Dermis microvascular lymphatic vessel endothelial cell (primary cell): Measurements from ENCODE around the gene CEMIP2. TPM values are rescaled to one million over a fixed set of nuclear protein-coding genes. Genes with fewer than 3 reads are reported as not detected.

ENCODE experiments used
- DNase-seq, 2 donors: peaks; one replicate each; pipeline versions ENCODE4 v3.0.0 to v3.0.0-alpha.2; 2010; ENCODE audit warnings: low read depth in 2 of 2
- total RNA-seq: library from RNA; depleted of rRNA; stranded (reverse); fragments of >200 nt; gene quantifications from 2 replicates; pipeline ENCODE4 v1.2.1, GENCODE V29; 2014

The CEMIP2 gene
- total RNA-seq, 1 donor from 2014 or later, result 258 TPM

DNA sequence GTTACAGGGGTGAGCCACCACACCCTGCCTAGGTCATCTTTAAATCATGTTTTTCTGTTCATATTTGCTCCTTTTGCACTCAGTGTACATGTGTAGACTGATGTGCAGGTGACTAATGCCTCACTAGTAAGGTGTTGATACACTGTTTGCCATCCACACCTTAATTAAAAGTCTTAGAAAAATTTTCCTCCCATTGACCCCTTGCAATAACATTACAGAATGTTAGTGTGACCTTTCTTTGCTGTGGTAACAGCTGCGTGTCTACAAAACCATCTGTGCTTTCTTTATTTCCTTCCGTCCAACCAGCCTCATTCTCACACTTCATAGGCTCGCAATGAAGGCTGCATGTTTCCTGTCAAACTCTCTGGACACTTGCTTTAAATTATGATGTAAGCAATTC lies 6.6 kb upstream of the CEMIP2 start:
- DNase-seq, result peak in 1 of 2 donors; percentile 17

DNA sequence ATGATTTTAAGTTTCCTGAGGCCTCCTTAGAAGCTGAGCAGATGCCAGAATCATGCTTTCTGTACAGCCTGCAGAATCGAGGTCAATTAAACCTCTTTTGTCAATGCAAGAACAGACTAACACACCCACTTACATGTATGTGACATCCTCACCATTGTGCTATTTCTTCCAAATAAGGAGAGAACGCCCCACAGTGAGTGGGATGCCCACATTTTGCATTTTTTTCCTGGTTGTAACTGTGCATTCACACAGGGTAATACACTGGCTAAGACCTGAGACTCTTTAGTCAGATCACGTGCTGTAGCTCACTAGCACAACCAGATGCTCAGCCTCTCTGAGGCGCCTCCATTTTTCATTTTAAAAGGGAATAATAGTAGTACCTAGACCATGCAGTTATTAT lies 4.4 kb upstream of the CEMIP2 start:
- no peak for DNase-seq

DNA sequence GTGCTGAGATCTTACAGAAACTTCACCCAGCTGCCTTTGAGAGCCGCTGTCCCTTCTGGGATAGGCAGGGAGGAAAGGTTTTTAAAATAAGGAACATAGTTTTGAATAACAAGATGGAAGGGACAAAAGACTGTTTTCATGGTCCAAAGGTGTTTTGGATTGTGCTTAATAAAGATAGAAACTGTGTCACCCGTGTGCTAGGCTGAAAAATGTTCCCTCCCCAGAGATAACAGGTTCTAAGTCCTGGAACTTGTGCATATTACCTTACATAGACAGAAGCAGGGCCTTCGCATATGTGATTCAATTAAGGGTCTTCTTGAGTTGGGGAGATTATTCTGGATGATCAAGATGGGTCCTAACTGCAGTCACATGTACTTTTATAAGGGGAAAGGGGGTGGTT lies 1.9 kb upstream of the CEMIP2 start:
- no peak for DNase-seq

- DNase-seq, result peak in 1 of 2 donors; percentile 47
Measured at GRCh38 chr9:71769175-71770161, 1.2 kb upstream of the CEMIP2 start.

DNA sequence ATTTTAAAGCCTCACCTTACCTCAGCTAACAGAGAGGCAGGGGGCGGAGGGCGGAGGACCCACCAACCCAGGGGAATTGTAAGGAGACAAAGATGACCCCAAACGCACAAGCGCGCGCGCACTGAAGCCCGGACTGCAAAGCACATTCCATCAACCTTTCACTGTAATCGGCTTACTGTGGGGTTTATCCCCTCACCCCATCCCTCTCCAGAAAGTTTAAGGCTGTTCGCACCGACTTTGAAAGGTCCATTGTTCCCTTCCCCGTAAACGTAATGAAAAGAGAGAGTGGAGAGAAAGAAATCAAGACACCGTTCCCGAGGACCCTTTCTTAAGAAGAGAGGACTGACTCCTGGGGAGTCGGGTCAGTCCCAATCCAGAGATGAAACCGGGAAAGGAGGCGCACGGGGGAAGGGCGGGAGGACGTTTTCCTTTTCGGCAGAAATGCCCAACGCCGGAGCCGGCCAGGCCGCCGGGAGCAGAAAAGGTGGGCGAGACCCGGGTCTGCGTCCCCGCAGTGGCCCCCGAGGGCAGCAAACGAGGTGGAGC lies 464 bp downstream of the CEMIP2 start:
- DNase-seq, result no peak

DNA sequence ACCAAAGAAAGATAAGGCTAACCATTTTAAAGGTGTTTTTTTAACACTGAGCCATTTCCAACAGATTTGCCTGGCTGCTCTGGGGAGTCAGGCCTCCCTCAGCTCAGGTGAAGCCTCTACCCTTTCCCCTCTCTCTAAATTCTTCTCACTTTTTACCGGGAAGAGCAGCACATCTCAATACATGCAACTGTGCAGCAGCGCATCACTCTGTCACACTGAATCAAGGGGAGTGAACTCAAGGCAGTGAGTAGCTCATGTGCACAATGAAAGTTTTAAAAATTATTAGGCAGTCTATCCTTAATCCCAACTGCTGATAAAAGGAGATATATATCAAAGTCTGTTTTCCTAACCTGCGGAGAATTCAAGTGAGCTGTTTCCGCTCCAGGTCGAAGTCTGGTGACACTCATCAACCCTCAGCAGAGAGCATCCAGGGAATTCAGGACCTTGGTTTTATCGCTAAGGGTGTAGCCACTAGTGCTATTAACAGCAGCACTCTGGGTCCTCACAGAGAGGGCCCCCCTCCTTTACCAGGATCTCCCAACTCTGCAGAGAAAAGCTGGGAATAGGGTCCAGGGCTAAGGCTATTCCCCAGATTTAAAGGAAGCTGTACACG lies 1.0 kb downstream of the CEMIP2 start:
- DNase-seq, result no peak

GRCh38 chr9:71766663-71767062 lies 1.6 kb downstream of the CEMIP2 start:
- DNase-seq, result no peak

DNA sequence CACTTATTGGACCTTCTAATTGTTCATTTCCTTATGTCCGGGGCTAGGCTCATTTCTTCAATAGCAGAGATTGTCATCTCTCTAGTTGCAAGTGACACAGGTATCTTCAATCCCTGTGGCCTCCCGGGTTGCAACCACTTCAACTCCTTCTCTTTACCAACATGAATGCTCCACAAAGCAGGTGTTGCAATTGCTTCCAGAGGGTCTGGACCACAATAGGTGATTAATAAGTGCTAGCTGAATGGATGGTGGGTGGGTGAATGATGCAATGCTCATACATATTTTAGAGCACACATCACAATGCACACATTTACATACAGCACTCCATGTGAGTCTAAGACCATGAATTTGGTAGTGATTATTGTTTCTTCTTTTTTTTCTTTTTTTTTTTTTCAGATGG lies 2.6 kb downstream of the CEMIP2 start:
- no peak for DNase-seq

- no peak for DNase-seq
Measured at GRCh38 chr9:71764891-71765290, 3.4 kb downstream of the CEMIP2 start.

DNA sequence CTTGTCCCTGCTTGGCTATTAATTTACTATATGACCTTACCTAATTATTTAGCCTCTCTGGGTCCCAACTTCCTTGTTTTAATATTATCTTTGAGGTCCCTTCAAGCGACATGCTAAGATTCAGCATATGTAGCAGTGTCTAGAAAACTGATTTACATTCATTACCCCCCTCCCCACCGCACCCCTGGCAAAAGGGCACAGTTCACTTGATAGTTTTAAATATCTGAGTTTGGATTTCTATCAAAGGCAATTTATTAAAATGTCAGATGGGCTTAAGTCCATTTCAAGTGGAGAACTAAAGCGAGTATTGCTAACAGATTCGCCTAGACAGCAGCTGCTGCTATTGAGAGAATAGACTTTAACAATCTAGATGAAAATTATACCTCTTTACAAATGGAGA lies 3.9 kb downstream of the CEMIP2 start:
- DNase-seq, result no peak

DNA sequence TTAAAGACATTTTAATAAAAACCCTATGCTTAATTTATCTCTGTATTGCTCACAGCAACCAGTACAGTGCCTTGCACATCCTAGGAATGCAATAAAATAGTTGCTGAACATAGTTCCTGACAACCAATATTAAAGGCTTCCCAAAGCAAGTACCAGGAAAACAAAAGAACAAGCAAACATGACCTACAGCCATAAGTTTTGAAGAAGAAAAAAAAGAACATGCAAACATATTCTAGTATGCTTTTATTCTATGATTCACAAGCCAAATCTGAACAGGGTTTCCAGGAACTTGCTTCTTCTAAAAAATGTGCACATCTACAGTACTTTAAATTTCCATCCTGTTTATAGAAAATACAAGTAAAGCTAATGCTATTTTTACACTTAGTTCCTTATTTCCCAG lies 4.5 kb downstream of the CEMIP2 start:
- peak in 1 of 2 donors; percentile 38 for DNase-seq

- DNase-seq, result peak in 1 of 2 donors; percentile 56
Measured at GRCh38 chr9:71762900-71763653, 5.2 kb downstream of the CEMIP2 start.

DNA sequence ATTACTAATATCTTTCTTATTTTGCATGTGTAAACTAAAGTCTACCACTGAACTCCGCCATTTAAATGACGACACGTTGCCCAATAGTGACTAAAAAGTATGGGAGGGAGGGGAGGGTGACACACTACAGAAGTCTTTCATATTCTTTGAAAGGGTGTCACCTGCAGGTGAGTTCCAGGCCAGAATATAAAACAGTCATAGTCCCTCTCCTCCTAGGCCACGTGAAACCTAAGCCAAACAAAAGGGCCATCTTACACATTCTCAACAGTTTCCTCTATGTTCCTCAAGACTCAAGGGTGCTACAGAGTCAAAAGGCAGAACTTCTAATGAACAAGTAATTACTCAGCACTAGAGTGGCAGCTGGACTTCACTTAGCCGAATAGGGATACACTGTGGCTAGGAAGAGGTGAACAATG lies 6.4 kb downstream of the CEMIP2 start:
- DNase-seq, result no peak

- DNase-seq, result peak in 1 of 2 donors; percentile 46
Measured at GRCh38 chr9:71760901-71761300, 7.4 kb downstream of the CEMIP2 start.

- peak; percentile 68 to 88 for DNase-seq
Measured at GRCh38 chr9:71758785-71759184, 9.5 kb downstream of the CEMIP2 start.

- DNase-seq, result no peak
Measured at GRCh38 chr9:71758277-71758676, 10.0 kb downstream of the CEMIP2 start.

DNA sequence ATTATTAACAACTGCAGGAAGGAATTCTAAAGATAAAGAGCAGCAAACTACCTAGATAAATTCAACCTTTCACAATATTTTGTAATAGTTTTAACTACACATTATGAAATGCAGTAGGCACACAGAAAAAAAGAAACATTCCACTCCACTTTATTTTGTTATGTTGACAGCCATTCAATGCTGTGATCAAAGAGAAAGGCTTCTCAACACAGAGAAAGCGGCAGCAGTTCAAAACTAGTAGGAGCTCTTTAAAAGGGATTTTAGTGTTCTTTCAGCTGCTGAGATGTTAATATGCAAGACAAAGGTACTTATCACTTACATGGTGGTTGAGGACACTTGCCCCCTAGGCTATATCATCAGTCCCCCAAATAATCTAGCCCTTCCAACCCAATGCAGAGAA lies 11.6 kb downstream of the CEMIP2 start:
- no peak for DNase-seq

DNA sequence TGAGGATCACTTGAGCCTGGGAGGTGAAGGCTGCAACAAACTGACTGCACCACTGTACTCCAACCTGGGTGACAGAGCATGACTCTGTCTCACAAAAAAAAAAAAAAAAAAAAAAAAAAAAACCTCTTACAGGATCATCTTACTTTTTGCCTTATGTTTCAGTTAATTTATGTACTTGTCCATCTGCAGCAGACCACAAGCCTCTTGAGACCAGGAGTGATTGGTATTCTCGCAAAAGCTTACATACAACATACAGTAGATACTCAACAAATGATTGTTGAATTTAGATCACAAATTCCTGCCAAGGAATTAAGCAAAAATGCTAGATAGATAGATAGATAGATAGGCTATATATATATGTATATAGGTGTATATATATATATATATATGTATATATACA lies 12.4 kb downstream of the CEMIP2 start:
- DNase-seq, result no peak

DNA sequence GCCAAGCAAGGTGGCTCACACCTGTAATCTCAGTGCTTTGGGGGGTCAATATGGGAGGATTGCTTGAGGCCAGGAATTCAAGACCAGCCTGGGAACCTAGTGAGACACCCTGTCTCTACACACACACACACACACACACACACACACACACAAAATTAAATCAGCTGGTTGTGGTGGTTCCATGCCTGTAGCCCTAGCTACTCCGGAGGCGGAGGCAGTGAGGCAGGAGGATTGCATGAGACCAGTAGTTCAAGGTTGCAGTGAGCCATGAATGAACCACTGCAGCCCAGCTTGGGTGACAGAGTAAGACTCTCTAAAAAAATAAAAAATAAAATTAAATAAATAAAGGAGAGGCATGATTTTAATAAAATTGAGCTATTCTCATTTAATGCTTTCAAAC lies 13.1 kb downstream of the CEMIP2 start:
- DNase-seq, result no peak

- DNase-seq, result no peak
Measured at GRCh38 chr9:71754151-71754550, 14.2 kb downstream of the CEMIP2 start.

GRCh38 chr9:71752928-71753327 lies 15.4 kb downstream of the CEMIP2 start:
- no peak for DNase-seq

- no peak for DNase-seq
Measured at GRCh38 chr9:71752352-71752751, 16.0 kb downstream of the CEMIP2 start.
